Keratinocyte (primary cell): ENCODE measurements around the gene NUDT2. TPM values are rescaled to one million over a fixed set of nuclear protein-coding genes. Genes with fewer than 3 reads are reported as not detected.

Source experiments
- DNase-seq: peaks from one replicate; pipeline ENCODE4 v3.0.0-alpha.2; 2011; ENCODE audit warnings: low read depth, missing footprints, low spot score
- FAIRE-seq: peaks from 2 replicates; lab custom pipeline; 2011; peaks lifted over from hg19 to GRCh38; lab: Jason Lieb, UNC
- H2AFZ ChIP-seq: 2 replicates; pipeline ENCODE4 v1.6.0; 2012; ENCODE audit warnings: low read length, control low read depth, inconsistent platforms; ENCODE audit not compliant: control insufficient read depth
- H3K27ac ChIP-seq: 2 replicates; pipeline ENCODE4 v1.5.1; 2011; ENCODE audit warnings: low read length; ENCODE audit not compliant: control insufficient read depth, insufficient read depth
- H3K27me3 ChIP-seq: 3 replicates; pipeline ENCODE4 v1.6.0; 2011; ENCODE audit warnings: low read length; ENCODE audit not compliant: control insufficient read depth, insufficient read depth; ENCODE audit errors: extremely low read depth
- H3K36me3 ChIP-seq, 2 experiments: 2 replicates in 1 of 2; 3 replicates in 1 of 2; pipeline ENCODE4 v1.5.1; 2011; ENCODE audit warnings: low read length in 2 of 2, mild to moderate bottlenecking in 1 of 2; ENCODE audit not compliant: control insufficient read depth in 2 of 2, insufficient read depth in 2 of 2; ENCODE audit errors: extremely low read depth in 1 of 2
- H3K4me1 ChIP-seq: 3 replicates; pipeline ENCODE4 v1.5.1; 2011; ENCODE audit warnings: low read length; ENCODE audit not compliant: control insufficient read depth, insufficient read depth; ENCODE audit errors: extremely low read depth
- H3K4me2 ChIP-seq: 3 replicates; pipeline ENCODE4 v1.6.0; 2011; ENCODE audit warnings: low read depth, low read length; ENCODE audit not compliant: control insufficient read depth, insufficient read depth; ENCODE audit errors: extremely low read depth
- H3K4me3 ChIP-seq, 3 experiments: fragments of 200-600 bp in 1 of 3; sonication (generic) in 1 of 3; 2 replicates in 2 of 3; 3 replicates in 1 of 3; pipeline ENCODE4 v1.5.1; 2011 to 2016; ENCODE audit warnings: low read length in 3 of 3, mild to moderate bottlenecking in 3 of 3, control low read depth in 2 of 3, inconsistent platforms in 1 of 3, low read depth in 1 of 3, mixed read lengths in 1 of 3, mixed run types in 1 of 3, moderate library complexity in 1 of 3; ENCODE audit not compliant: control insufficient read depth in 2 of 3, insufficient read depth in 2 of 3; ENCODE audit errors: extremely low read depth in 1 of 3
- H3K79me2 ChIP-seq: 2 replicates; pipeline ENCODE4 v1.6.0; 2012; ENCODE audit warnings: low read length; ENCODE audit not compliant: control insufficient read depth, insufficient read depth
- H3K9ac ChIP-seq: 3 replicates; pipeline ENCODE4 v1.6.0; 2011; ENCODE audit warnings: low read length; ENCODE audit not compliant: control insufficient read depth, insufficient read depth; ENCODE audit errors: extremely low read depth
- H3K9me1 ChIP-seq: 3 replicates; pipeline ENCODE4 v1.6.0; 2011; ENCODE audit warnings: low read length; ENCODE audit not compliant: control insufficient read depth, insufficient read depth; ENCODE audit errors: extremely low read depth
- H3K9me3 ChIP-seq: 2 replicates; pipeline ENCODE4 v1.5.1; 2012; ENCODE audit warnings: low read depth, low read length; ENCODE audit not compliant: control insufficient read depth
- H4K20me1 ChIP-seq: 3 replicates; pipeline ENCODE4 v1.6.0; 2011; ENCODE audit warnings: low read length; ENCODE audit not compliant: control insufficient read depth, insufficient read depth; ENCODE audit errors: extremely low read depth
- EZH2 ChIP-seq: IDR thresholded peaks from one replicate; pipeline ENCODE4 v1.6.1; 2012; ENCODE audit warnings: inconsistent platforms, mild to moderate bottlenecking, low read length, moderate library complexity
- dilution Hi-C: fragments of 300-500 bp; cut with MboI; formaldehyde crosslinking; loops from one replicate; pipeline ENCODE4 v1.7.0; 2020; ENCODE audit warnings: low sequenced_read_pairs; ENCODE audit not compliant: extremely low pct_ligation_motif_present
- polyA plus RNA-seq, 5 experiments: library from polyadenylated mRNA; depleted of rRNA in 3 of 5; stranded (reverse) in 3 of 5; stranded (forward) in 1 of 5; unstranded in 1 of 5; fragments of >200 nt; gene quantifications; 1 replicate in 1 of 5; 2 replicates in 3 of 5; 3 replicates in 1 of 5; pipeline versions ENCODE4 v1.2.1 to v1.2.3, GENCODE V29; 2011 to 2012; ENCODE audit warnings: missing spikeins in 2 of 5, low read depth in 1 of 5, low replicate concordance in 1 of 5
- TF ChIP-seq, protein P1 (sequence below), 3 experiments: IDR thresholded peaks in 1 of 3; conservative IDR thresholded peaks in 1 of 3; optimal IDR thresholded peaks in 1 of 3; 2 replicates in 2 of 3; 3 replicates in 1 of 3; pipeline versions ENCODE3 to v1.5.1; 2011; ENCODE audit warnings: low read length in 3 of 3, mild to moderate bottlenecking in 3 of 3, moderate library complexity in 2 of 3, control low read depth in 1 of 3, inconsistent platforms in 1 of 3; ENCODE audit not compliant: insufficient read depth in 2 of 3; ENCODE audit errors: extremely low read depth in 1 of 3

Gene NUDT2
- polyA plus RNA-seq, 1 donor (not counting 4 experiments of a cell fraction or from before 2014, with no cell fraction given), result 33.4 TPM

DNA sequence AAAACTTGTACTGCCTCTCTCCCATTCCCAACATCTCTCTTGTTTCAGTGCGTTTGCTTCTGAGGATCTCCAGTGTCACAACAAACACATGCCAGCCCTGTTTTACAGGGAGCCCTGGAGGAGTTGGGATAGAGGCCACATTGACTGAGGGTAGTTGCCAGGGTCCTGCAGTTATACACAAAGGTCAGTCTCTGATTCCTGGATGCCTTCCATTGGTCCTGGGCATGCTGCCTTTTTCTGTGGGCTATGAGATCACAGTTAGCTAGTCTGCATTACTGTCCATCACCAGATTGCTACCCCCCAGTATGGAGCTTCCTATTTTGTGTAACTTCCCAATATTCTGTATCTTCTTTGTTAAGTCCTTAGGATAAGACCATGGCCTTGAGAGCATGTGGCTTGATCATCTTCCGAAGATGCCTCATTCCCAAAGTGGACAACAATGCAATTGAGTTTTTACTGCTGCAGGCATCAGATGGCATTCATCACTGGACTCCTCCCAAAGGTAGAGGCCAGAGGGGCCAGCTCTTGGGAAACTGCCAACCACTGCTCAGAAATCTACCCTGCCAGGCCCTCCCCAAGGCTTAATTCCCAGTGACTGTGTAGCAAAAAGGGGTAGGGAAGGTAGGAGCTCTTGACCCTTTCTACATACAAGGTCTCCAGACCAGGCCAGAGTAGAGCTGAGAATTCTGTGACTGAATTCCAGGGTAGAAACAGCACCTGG is 9.5 kb downstream of the NUDT2 start:
- Histone ChIP-seq H3K4me1 (no peaks in the 10 kb centered on the region), H3K27me3 (no peaks in the 10 kb centered on the region), H2AFZ (no peak overlapping the region), H3K9ac (no peak overlapping the region), H4K20me1 (no peaks in the 10 kb centered on the region), H3K4me3 (no peak overlapping the region), H3K4me2 (no peak overlapping the region), H3K9me1 (no peaks in the 10 kb centered on the region), H3K36me3 (peaks cover 21 to 24% of the 10 kb centered on the region in 2 experiments), H3K79me2 (peaks cover 10% of the 10 kb centered on the region), H3K9me3 (no peaks in the 10 kb centered on the region), H3K27ac (no peak overlapping the region)
- TF ChIP-seq, protein P1, sequence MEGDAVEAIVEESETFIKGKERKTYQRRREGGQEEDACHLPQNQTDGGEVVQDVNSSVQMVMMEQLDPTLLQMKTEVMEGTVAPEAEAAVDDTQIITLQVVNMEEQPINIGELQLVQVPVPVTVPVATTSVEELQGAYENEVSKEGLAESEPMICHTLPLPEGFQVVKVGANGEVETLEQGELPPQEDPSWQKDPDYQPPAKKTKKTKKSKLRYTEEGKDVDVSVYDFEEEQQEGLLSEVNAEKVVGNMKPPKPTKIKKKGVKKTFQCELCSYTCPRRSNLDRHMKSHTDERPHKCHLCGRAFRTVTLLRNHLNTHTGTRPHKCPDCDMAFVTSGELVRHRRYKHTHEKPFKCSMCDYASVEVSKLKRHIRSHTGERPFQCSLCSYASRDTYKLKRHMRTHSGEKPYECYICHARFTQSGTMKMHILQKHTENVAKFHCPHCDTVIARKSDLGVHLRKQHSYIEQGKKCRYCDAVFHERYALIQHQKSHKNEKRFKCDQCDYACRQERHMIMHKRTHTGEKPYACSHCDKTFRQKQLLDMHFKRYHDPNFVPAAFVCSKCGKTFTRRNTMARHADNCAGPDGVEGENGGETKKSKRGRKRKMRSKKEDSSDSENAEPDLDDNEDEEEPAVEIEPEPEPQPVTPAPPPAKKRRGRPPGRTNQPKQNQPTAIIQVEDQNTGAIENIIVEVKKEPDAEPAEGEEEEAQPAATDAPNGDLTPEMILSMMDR (optimal IDR thresholded peaks at IDR 0.05 in 1 of 3, IDR thresholded peaks at IDR 0.05 in 1 of 3, conservative IDR thresholded peaks at IDR 0.05 in 1 of 3; ENCODE audit: extremely low read depth in 1 of 3, insufficient read depth in 2 of 3, low read length in 3 of 3), result no peak
- FAIRE-seq (no peak), DNase-seq (no peak)
- dilution Hi-C loops, result no loop called here

DNA sequence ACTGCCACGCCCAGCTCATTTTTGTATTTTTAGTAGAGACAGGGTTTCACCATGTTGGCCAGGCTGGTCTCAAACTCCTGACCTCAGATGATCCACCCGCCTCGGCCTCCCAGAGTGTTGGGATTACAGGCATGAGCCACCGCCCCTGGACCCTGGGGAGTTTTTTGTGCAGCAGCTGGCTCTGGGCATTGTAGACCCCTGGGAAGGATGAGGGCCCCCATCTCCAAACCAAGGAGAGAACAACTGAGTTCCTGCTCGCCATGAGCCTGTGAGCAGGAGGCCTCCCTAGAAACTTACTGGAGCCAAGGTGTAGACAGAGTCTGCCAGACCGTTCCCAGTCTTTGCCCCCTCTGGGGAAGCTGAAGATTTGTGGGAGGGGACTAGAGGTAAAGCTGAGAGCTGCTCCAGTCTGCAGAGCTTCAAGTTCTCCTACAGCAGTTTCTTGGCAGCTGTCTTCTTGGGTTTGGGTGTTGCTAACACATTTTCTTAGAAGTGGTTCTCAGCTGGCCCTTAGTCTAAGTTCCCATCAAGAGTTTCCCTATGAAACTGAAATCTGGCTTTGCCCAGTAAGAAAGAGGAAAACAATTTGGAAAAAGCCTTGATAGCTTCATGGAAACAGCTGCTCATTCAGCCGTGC is 12.4 kb downstream of the NUDT2 start:
- H3K36me3 ChIP-seq, result peaks cover 18 to 20% of the 10 kb centered on the region in 2 experiments

More for the DNA sequence above, 12.4 kb downstream of the NUDT2 start:
- no peak overlapping the region for H2AFZ ChIP-seq
- no peak overlapping the region for H3K27ac ChIP-seq
- H3K4me1 ChIP-seq, result no peaks in the 10 kb centered on the region
- no peak overlapping the region for H3K4me3 ChIP-seq
- dilution Hi-C loops, result no loop called here
- no peaks in the 10 kb centered on the region for H3K9me1 ChIP-seq
- H4K20me1 ChIP-seq, result no peaks in the 10 kb centered on the region
- TF ChIP-seq EZH2, result no peak
- TF ChIP-seq, protein P1 (optimal IDR thresholded peaks at IDR 0.05 in 1 of 3, IDR thresholded peaks at IDR 0.05 in 1 of 3, conservative IDR thresholded peaks at IDR 0.05 in 1 of 3; ENCODE audit: extremely low read depth in 1 of 3, insufficient read depth in 2 of 3, low read length in 3 of 3), result no peak
- no peak overlapping the region for H3K9ac ChIP-seq
- H3K9me3 ChIP-seq, result no peaks in the 10 kb centered on the region
- no peak for DNase-seq
- H3K4me2 ChIP-seq, result no peak overlapping the region
- H3K27me3 ChIP-seq, result no peaks in the 10 kb centered on the region
- no peaks in the 10 kb centered on the region for H3K79me2 ChIP-seq
- FAIRE-seq, result no peak
